Skeletal muscle satellite cell (primary cell): ENCODE measurements around the gene PPME1.

Source experiments
- H3K27me3 ChIP-seq: 2 replicates; pipeline ENCODE4 v1.7.0; 2013; ENCODE audit warnings: low read length; ENCODE audit not compliant: control insufficient read depth, insufficient read depth
- H3K36me3 ChIP-seq: 2 replicates; pipeline ENCODE4 v1.7.0; 2013; ENCODE audit warnings: mild to moderate bottlenecking, control low read depth, low read length; ENCODE audit not compliant: insufficient read depth
- H3K4me1 ChIP-seq: 2 replicates; pipeline ENCODE4 v1.7.0; 2013; ENCODE audit warnings: low read length; ENCODE audit not compliant: control insufficient read depth, insufficient read depth
- H3K4me2 ChIP-seq: 2 replicates; pipeline ENCODE4 v1.7.0; 2013; ENCODE audit warnings: mild to moderate bottlenecking, low read length
- H3K4me3 ChIP-seq: 2 replicates; pipeline ENCODE4 v1.7.0; 2013; ENCODE audit warnings: low read length
- H3K9ac ChIP-seq: 2 replicates; pipeline ENCODE4 v1.7.0; 2013; ENCODE audit warnings: mild to moderate bottlenecking, low read depth, low read length, moderate library complexity
- H3K9me3 ChIP-seq: replicated peaks from 2 replicates; pipeline ENCODE4 v1.7.0; 2013; ENCODE audit warnings: mild to moderate bottlenecking, control low read depth, low read length

The PPME1 gene

DNA sequence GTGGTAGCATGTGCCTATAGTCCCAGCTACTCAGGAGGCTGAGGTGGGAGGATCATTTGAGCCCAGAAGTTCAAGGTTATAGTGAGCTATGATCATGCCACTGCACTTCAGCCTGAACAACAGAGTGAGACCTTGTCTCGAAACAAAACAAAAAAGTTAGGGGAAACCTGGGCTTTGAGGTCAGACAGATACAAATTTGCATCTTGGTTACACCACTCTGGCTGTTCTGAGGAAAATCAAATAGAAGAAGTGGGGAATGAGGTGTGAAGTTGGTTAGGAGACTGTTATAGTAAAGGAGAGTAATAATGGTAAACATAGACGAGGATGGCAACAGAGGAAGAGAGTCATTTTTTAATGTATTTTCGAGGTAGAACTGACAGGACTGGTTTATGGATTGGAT lies 62.6 kb downstream of the PPME1 start:
- Histone ChIP-seq H3K4me3 (no peak overlapping the region), H3K9me3 (no peaks in the 10 kb centered on the region), H3K9ac (no peak overlapping the region), H3K4me1 (no peaks in the 10 kb centered on the region), H3K4me2 (no peak overlapping the region), H3K27me3 (no peaks in the 10 kb centered on the region), H3K36me3 (peaks cover 58% of the 10 kb centered on the region)

DNA sequence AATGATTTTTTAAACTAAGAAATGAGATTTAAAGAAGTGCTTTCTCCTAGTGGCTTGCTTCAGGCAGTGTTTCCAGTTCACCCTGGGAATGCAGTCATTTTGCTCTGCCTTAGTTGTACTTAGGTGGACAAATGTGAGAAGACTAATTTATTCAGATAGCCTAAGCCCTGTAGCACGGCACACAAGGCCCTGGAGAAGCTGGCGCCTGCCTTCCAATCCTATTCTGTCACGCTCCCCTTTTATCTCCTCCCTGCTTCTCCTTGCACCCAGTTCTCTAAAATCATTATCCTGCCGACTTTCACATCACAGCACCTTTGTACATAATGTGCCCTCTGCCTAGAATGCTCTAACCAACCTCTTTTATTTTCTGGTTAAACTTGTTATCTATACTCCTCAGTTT lies 64.0 kb downstream of the PPME1 start:
- Histone ChIP-seq H3K36me3 (peaks cover 67% of the 10 kb centered on the region), H3K4me3 (no peak overlapping the region), H3K9ac (no peak overlapping the region), H3K27me3 (no peaks in the 10 kb centered on the region), H3K4me1 (no peaks in the 10 kb centered on the region), H3K4me2 (no peak overlapping the region), H3K9me3 (no peaks in the 10 kb centered on the region)

- Histone ChIP-seq H3K4me3 (no peak overlapping the region), H3K4me2 (no peak overlapping the region), H3K36me3 (peaks cover 61% of the 10 kb centered on the region), H3K27me3 (no peaks in the 10 kb centered on the region), H3K4me1 (no peaks in the 10 kb centered on the region), H3K9me3 (no peaks in the 10 kb centered on the region), H3K9ac (no peak overlapping the region)
Measured at GRCh38 chr11:74237541-74237940, 66.5 kb downstream of the PPME1 start.

DNA sequence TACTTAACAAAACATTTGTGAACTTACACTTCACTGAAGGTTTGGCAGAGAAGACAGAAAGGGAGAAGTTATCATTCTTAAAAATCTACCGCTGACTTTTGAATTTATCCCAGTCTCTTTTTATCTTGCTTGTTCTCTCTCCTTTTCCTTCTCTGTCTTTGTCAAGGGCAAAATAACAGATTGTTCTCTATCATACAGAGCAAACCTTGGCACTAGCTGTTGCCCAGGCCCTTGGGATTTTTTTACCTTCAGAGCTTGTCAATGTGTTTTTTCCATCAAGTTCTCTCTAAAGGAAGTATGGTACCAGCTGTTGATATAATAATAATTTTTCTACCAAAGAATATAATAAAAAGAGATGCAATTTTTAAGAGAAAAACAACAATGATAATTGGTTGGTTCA lies 67.2 kb downstream of the PPME1 start:
- Histone ChIP-seq H3K4me3 (no peak overlapping the region), H3K36me3 (peaks cover 61% of the 10 kb centered on the region), H3K9me3 (no peaks in the 10 kb centered on the region), H3K27me3 (no peaks in the 10 kb centered on the region), H3K4me1 (no peaks in the 10 kb centered on the region), H3K4me2 (no peak overlapping the region), H3K9ac (no peak overlapping the region)

DNA sequence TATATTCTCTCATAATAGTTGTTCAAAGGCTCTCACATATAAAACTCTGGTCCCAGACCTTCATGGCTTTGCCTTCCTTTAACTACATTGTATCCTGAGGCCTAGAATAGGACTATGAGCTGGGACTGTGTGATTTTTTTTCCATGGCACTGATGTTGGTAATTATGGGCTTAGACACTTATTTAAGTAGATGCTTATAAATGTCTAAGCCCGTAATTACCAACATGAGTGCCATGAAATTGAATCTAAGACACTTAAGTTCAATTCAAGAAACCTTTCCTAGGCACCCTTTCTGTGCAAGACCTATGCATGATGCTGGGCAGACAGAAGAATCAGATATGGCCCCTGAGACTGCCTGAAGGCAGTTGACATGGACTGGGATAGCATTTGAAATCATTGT lies 77.4 kb downstream of the PPME1 start:
- H3K4me3 ChIP-seq = no peak overlapping the region
- H3K9me3 ChIP-seq = no peaks in the 10 kb centered on the region
- peaks cover 53% of the 10 kb centered on the region for H3K36me3 ChIP-seq
- H3K4me1 ChIP-seq = no peaks in the 10 kb centered on the region
- H3K4me2 ChIP-seq = no peak overlapping the region
- no peaks in the 10 kb centered on the region for H3K27me3 ChIP-seq
- no peak overlapping the region for H3K9ac ChIP-seq

DNA sequence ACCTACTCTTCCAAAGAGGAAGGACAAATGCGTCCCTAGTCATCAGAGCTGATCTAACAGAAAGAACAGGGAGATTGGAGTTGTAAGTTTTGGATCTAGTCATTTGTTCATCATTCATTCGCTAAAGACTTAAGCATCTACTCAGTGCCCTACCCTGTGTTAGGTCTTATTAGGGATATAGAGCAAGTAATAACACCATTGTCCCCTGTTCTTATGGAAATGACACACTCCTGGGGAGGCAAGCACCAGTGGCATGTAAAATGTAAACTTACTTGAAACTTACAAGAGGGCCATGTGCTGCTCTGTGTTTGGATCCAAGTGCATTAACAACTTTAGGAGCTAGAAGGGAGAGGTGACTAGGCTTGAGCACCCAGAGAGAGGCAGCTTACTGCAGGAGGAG lies 78.4 kb downstream of the PPME1 start:
- no peak overlapping the region for H3K4me3 ChIP-seq
- H3K4me1 ChIP-seq = no peaks in the 10 kb centered on the region
- no peaks in the 10 kb centered on the region for H3K27me3 ChIP-seq
- H3K4me2 ChIP-seq = no peak overlapping the region
- peaks cover 61% of the 10 kb centered on the region for H3K36me3 ChIP-seq
- no peaks in the 10 kb centered on the region for H3K9me3 ChIP-seq
- H3K9ac ChIP-seq = no peak overlapping the region

- Histone ChIP-seq H3K27me3 (no peaks in the 10 kb centered on the region), H3K9ac (no peak overlapping the region), H3K4me2 (no peak overlapping the region), H3K4me1 (peaks cover 12% of the 10 kb centered on the region), H3K4me3 (no peak overlapping the region), H3K9me3 (no peaks in the 10 kb centered on the region), H3K36me3 (peaks cover 59% of the 10 kb centered on the region)
Measured at GRCh38 chr11:74253361-74253760, 82.3 kb downstream of the PPME1 start.

GRCh38 chr11:74255741-74256375 lies 84.8 kb downstream of the PPME1 start:
- H3K36me3 ChIP-seq = peaks cover 40% of the 10 kb centered on the region
- no peak overlapping the region for H3K4me2 ChIP-seq
- no peaks in the 10 kb centered on the region for H3K9me3 ChIP-seq
- no peaks in the 10 kb centered on the region for H3K27me3 ChIP-seq
- H3K9ac ChIP-seq = no peak overlapping the region
- peaks cover 17% of the 10 kb centered on the region for H3K4me1 ChIP-seq
- no peak overlapping the region for H3K4me3 ChIP-seq

DNA sequence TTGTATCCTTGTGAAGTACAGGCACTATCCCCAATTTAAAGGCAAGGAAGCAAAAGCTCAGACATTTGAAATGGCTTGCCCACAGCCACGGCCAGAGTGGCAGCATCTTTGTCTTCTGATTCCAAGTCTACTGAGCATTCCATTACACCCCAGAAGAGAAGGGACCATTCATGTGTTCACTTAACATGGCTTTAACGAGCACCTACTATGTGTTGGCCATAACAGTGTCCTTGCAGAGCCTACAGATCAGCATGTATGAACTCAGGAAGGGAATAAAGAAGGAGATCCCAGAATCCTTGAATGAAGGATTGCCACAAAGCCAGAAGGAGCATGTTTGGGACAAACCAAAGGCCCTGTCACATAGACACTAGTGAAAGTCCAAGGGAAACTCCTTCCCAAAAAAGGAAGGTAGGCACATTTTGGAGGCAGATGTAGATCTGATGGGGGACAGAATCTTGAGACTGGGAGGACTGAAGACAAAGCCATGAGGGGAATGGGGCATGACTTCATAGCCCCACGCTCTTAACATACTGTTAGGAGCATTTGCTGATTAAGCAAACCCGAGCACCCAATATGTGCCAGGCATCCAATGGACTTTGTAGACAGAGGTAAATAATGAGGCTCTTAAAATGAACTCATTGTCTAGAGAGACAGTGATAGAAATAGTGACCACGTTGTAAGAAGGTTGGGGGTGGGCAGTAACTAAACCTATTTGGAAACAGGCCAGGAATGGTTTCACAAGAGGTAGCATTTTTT lies 85.5 kb downstream of the PPME1 start:
- Histone ChIP-seq H3K9me3 (no peaks in the 10 kb centered on the region), H3K36me3 (peaks cover 33% of the 10 kb centered on the region), H3K9ac (no peak overlapping the region), H3K27me3 (no peaks in the 10 kb centered on the region), H3K4me3 (no peak overlapping the region), H3K4me1 (peaks cover 17% of the 10 kb centered on the region), H3K4me2 (no peak overlapping the region)

GRCh38 chr11:74257959-74258553 lies 87.0 kb downstream of the PPME1 start:
- Histone ChIP-seq H3K36me3 (peaks cover 30% of the 10 kb centered on the region), H3K4me3 (no peak overlapping the region), H3K4me1 (peaks cover 17% of the 10 kb centered on the region), H3K9ac (no peak overlapping the region), H3K4me2 (no peak overlapping the region), H3K9me3 (no peaks in the 10 kb centered on the region), H3K27me3 (no peaks in the 10 kb centered on the region)

GRCh38 chr11:74262725-74263124 lies 91.6 kb downstream of the PPME1 start:
- no peak overlapping the region for H3K9ac ChIP-seq
- H3K4me1 ChIP-seq = peaks cover 11% of the 10 kb centered on the region
- H3K27me3 ChIP-seq = no peaks in the 10 kb centered on the region
- no peak overlapping the region for H3K4me3 ChIP-seq
- H3K4me2 ChIP-seq = no peak overlapping the region
- no peaks in the 10 kb centered on the region for H3K36me3 ChIP-seq
- no peaks in the 10 kb centered on the region for H3K9me3 ChIP-seq

DNA sequence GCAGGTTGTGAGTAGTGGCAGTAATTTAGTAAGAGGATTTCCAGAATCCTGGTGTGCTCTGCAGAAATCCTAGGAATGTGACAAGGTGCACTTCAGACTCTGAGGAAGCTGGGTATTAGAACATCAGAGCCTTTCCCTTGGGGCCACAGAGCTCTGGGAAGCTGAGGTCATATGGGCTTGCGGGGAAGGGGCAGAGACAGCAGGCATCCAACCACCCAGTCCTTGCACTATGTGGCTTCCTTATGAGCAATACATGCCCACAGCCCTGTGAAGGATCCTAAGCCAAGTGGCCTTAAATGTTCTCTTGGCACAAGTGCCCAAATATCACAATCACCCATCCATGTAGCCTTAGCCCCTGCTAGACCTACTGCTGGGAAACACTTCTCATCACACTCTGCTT lies 94.2 kb downstream of the PPME1 start:
- Histone ChIP-seq H3K36me3 (peaks cover 10% of the 10 kb centered on the region), H3K4me2 (no peak overlapping the region), H3K9ac (no peak overlapping the region), H3K27me3 (no peaks in the 10 kb centered on the region), H3K4me1 (no peaks in the 10 kb centered on the region), H3K9me3 (no peaks in the 10 kb centered on the region), H3K4me3 (no peak overlapping the region)
